Neural progenitor cell (in vitro differentiated cells): Measurements from ENCODE around the gene PTPRR. TPM values are rescaled to one million over a fixed set of nuclear protein-coding genes. Genes with fewer than 3 reads are reported as not detected.

ENCODE experiments used
- DNase-seq: peaks from one replicate; pipeline ENCODE4 v3.0.0-alpha.2; 2016; ENCODE audit warnings: low spot score
- H2AFZ ChIP-seq: fragments of 200-600 bp; sonication (generic); replicated peaks from 2 replicates; pipeline ENCODE4 v1.6.1; 2016; ENCODE audit warnings: antibody characterized with exemption
- H3F3A ChIP-seq: fragments of 200-600 bp; sonication (generic); 2 replicates; pipeline ENCODE4 v1.6.1; 2016; ENCODE audit warnings: antibody characterized with exemption, low read depth
- H3K27ac ChIP-seq: fragments of 200-600 bp; sonication (generic); 2 replicates; pipeline ENCODE4 v1.5.1; 2016; ENCODE audit warnings: mild to moderate bottlenecking
- H3K27me3 ChIP-seq: fragments of 200-600 bp; sonication (generic); 2 replicates; pipeline ENCODE4 v1.6.1; 2016; ENCODE audit warnings: mild to moderate bottlenecking, moderate library complexity
- H3K36me3 ChIP-seq: fragments of 200-600 bp; sonication (generic); 2 replicates; pipeline ENCODE4 v1.5.1; 2016
- H3K4me1 ChIP-seq: fragments of 200-600 bp; sonication (generic); 2 replicates; pipeline ENCODE4 v1.6.1; 2016; ENCODE audit warnings: mixed run types
- H3K4me2 ChIP-seq: fragments of 200-600 bp; sonication (generic); 2 replicates; pipeline ENCODE4 v1.6.1; 2016
- H3K4me3 ChIP-seq: fragments of 200-600 bp; sonication (generic); 2 replicates; pipeline ENCODE4 v1.5.1; 2016
- H3K79me2 ChIP-seq: fragments of 200-600 bp; sonication (generic); 2 replicates; pipeline ENCODE4 v1.6.1; 2016; ENCODE audit warnings: low read depth
- H3K9ac ChIP-seq: fragments of 200-600 bp; sonication (generic); 2 replicates; pipeline ENCODE4 v1.6.1; 2016
- H3K9me3 ChIP-seq: fragments of 200-600 bp; sonication (generic); 2 replicates; pipeline ENCODE4 v1.5.1; 2016; ENCODE audit warnings: low read depth
- H4K20me1 ChIP-seq: fragments of 200-600 bp; sonication (generic); 2 replicates; pipeline ENCODE4 v1.6.1; 2016; ENCODE audit warnings: low read depth
- H3K27ac Mint-ChIP-seq: 3 replicates; pipeline ENCODE4 v1.8.0; 2021; ENCODE audit warnings: mixed read lengths
- H3K27me3 Mint-ChIP-seq: 2 replicates; pipeline ENCODE4 v1.8.0; 2022; ENCODE audit warnings: low read depth, mild to moderate bottlenecking, inconsistent platforms, moderate library complexity, mixed read lengths; ENCODE audit not compliant: insufficient read depth
- H3K36me3 Mint-ChIP-seq: 3 replicates; pipeline ENCODE4 v1.8.0; 2021; ENCODE audit warnings: mixed read lengths
- H3K4me1 Mint-ChIP-seq: 3 replicates; pipeline ENCODE4 v1.8.0; 2021; ENCODE audit warnings: mixed read lengths
- H3K4me3 Mint-ChIP-seq: 3 replicates; pipeline ENCODE4 v1.8.0; 2021; ENCODE audit warnings: mild to moderate bottlenecking, moderate library complexity, mixed read lengths
- H3K9me3 Mint-ChIP-seq: 3 replicates; pipeline ENCODE4 v1.8.0; 2020; ENCODE audit warnings: mixed read lengths
- EZH2 ChIP-seq: fragments of 200-600 bp; sonication (generic); IDR thresholded peaks from 2 replicates; pipeline ENCODE4 v1.6.1; 2017; ENCODE audit warnings: antibody characterized with exemption, mild to moderate bottlenecking, moderate library complexity
- EZH2phosphoT487 ChIP-seq: fragments of 200-600 bp; sonication (generic); IDR thresholded peaks from 2 replicates; pipeline ENCODE4 v1.6.1; 2017; ENCODE audit warnings: antibody characterized with exemption
- total RNA-seq: library from RNA; depleted of rRNA; stranded (reverse); fragments of >200 nt; gene quantifications from 2 replicates; pipeline ENCODE4 v1.2.3, GENCODE V29; 2015; ENCODE audit warnings: low replicate concordance
- TF ChIP-seq, protein P1 (sequence below): fragments of 200-600 bp; sonication (generic); IDR thresholded peaks from 2 replicates; pipeline ENCODE4 v1.5.1; 2017; ENCODE audit warnings: antibody characterized with exemption, mild to moderate bottlenecking

PTPRR gene
- total RNA-seq, 1 donor from 2014 or later, result not detected

DNA sequence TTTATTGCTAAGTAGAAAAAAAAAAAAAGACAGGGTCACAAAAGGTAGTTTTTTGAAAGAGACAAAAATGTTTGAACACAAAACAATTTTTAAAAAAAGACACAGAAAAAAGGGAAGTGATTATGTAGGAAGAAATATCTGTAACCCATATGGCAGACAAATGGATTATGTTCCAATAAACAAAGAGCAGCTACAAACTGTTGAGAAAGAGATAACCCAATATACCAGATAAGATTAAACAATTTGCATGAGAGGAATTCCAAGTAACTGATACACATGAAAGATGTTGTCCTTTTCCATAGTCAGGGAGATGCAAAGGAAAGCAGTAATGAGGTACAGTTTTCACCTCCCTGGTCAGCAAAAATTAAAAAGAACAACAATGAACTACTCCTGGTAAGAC lies 44.9 kb downstream of the PTPRR start:
- no peaks in the 10 kb centered on the region for H3K27me3 Mint-ChIP-seq
- H3K9me3 ChIP-seq, result no peaks in the 10 kb centered on the region
- no peaks in the 10 kb centered on the region for H3K4me1 ChIP-seq
- H3F3A ChIP-seq, result no peaks in the 10 kb centered on the region
- H3K36me3 ChIP-seq, result no peaks in the 10 kb centered on the region
- H3K79me2 ChIP-seq, result no peaks in the 10 kb centered on the region
- no peak overlapping the region for H3K27ac ChIP-seq
- no peaks in the 10 kb centered on the region for H3K27me3 ChIP-seq
- no peak overlapping the region for H3K4me2 ChIP-seq
- TF ChIP-seq, protein P1, sequence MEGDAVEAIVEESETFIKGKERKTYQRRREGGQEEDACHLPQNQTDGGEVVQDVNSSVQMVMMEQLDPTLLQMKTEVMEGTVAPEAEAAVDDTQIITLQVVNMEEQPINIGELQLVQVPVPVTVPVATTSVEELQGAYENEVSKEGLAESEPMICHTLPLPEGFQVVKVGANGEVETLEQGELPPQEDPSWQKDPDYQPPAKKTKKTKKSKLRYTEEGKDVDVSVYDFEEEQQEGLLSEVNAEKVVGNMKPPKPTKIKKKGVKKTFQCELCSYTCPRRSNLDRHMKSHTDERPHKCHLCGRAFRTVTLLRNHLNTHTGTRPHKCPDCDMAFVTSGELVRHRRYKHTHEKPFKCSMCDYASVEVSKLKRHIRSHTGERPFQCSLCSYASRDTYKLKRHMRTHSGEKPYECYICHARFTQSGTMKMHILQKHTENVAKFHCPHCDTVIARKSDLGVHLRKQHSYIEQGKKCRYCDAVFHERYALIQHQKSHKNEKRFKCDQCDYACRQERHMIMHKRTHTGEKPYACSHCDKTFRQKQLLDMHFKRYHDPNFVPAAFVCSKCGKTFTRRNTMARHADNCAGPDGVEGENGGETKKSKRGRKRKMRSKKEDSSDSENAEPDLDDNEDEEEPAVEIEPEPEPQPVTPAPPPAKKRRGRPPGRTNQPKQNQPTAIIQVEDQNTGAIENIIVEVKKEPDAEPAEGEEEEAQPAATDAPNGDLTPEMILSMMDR, result no peak
- no peak for TF ChIP-seq EZH2phosphoT487
- no peak for TF ChIP-seq EZH2
- H3K4me3 ChIP-seq, result no peak overlapping the region
- no peak overlapping the region for H3K4me3 Mint-ChIP-seq
- no peak overlapping the region for H3K27ac Mint-ChIP-seq
- no peak overlapping the region for H2AFZ ChIP-seq
- no peaks in the 10 kb centered on the region for H3K4me1 Mint-ChIP-seq
- H4K20me1 ChIP-seq, result no peaks in the 10 kb centered on the region
- no peaks in the 10 kb centered on the region for H3K36me3 Mint-ChIP-seq
- H3K9me3 Mint-ChIP-seq, result peaks cover 3% of the 10 kb centered on the region
- H3K9ac ChIP-seq, result no peak overlapping the region
- no peak for DNase-seq

DNA sequence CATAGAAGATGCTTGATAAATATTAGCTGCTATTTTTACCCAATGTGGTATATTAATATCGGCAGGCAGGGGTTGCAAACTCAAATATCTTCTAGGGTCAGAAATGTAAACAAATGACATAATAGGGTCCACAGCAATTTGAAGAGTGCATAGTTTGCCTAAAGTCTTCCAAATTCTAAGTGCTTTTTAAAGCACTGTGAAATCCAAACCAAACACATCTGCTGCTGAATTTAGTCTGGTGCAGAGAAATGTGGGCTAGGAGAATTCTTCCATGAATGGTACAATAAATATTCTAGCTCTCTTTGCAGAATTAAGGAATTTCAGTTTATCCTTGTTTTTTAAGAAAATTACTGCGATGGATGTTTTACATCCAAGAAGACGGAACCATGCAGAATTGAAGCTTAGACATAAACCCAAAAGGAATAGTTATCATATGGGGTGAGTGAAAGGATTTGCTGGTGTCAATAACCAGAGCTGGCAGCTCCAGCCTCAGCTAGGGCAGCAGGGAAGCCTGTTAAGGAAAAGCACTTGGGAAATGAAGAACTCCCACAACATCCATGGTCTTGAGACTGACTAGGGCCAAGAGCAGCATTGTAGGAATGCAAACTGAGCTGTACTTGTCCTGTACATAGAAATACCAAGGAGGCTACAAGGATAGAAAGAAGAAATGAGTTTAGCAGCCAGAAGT lies 65.5 kb downstream of the PTPRR start:
- Mint-ChIP-seq H3K27me3 (no peaks in the 10 kb centered on the region), H3K4me3 (no peak overlapping the region), H3K9me3 (no peaks in the 10 kb centered on the region), H3K27ac (no peak overlapping the region), H3K4me1 (peaks cover 9% of the 10 kb centered on the region), H3K36me3 (no peaks in the 10 kb centered on the region)
- Histone ChIP-seq H3K9me3 (no peaks in the 10 kb centered on the region), H3K27me3 (no peaks in the 10 kb centered on the region), H4K20me1 (no peaks in the 10 kb centered on the region), H2AFZ (no peak overlapping the region), H3K36me3 (no peaks in the 10 kb centered on the region), H3K27ac (no peak overlapping the region), H3F3A (no peaks in the 10 kb centered on the region), H3K79me2 (no peaks in the 10 kb centered on the region), H3K9ac (no peak overlapping the region), H3K4me1 (no peaks in the 10 kb centered on the region), H3K4me3 (no peak overlapping the region), H3K4me2 (no peak overlapping the region)
- DNase-seq, result no peak
- TF ChIP-seq EZH2phosphoT487 (no peak), EZH2 (no peak)
- TF ChIP-seq, protein P1, result no peak

DNA sequence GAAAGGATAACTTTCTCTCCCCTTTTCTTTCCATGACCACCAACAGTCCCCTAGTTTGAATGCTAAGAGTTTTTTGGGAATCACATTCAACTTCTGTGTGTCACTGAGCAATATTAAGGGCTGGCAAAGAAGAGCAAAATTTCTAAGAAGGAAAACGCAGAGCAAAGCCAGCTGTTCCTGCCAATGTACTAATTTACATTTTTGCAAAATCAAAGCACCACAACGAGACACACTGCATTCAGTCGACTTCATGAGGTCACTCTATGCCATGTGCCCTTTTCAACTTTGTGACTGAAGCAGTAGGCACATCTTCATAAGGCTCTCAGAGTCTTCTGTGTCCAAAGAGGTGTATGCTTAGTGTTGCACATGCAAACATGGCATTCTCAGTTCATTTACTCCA lies 66.4 kb downstream of the PTPRR start:
- H3K9me3 ChIP-seq, result no peaks in the 10 kb centered on the region
- H3F3A ChIP-seq, result no peaks in the 10 kb centered on the region
- no peaks in the 10 kb centered on the region for H3K27me3 ChIP-seq
- Mint-ChIP-seq H3K36me3 (no peaks in the 10 kb centered on the region), H3K27me3 (no peaks in the 10 kb centered on the region), H3K9me3 (no peaks in the 10 kb centered on the region), H3K27ac (no peak overlapping the region), H3K4me3 (no peak overlapping the region), H3K4me1 (peaks cover 9% of the 10 kb centered on the region)
- no peak overlapping the region for H3K9ac ChIP-seq
- no peak overlapping the region for H3K4me3 ChIP-seq
- H3K36me3 ChIP-seq, result no peaks in the 10 kb centered on the region
- H3K79me2 ChIP-seq, result no peaks in the 10 kb centered on the region
- no peak for DNase-seq
- TF ChIP-seq EZH2phosphoT487 (no peak), EZH2 (no peak)
- TF ChIP-seq, protein P1, result no peak
- no peaks in the 10 kb centered on the region for H4K20me1 ChIP-seq
- no peaks in the 10 kb centered on the region for H3K4me1 ChIP-seq
- H3K27ac ChIP-seq, result no peak overlapping the region
- no peak overlapping the region for H2AFZ ChIP-seq
- no peak overlapping the region for H3K4me2 ChIP-seq
